GM18909 (cell line): Measurements from ENCODE around the gene OR51E2.
"Not testable (repeated sequence)": the region's sequence is repeated elsewhere in the genome, so short reads cannot be mapped to it uniquely, and the experiment has no call there.

Experiments used
- ATAC-seq: cut with Tn5 transposase; IDR thresholded peaks from one replicate; pipeline ENCODE4 v1.9.1; 2021; ENCODE audit warnings: mild to moderate bottlenecking; ENCODE audit not compliant: unreplicated experiment, poor library complexity

OR51E2 gene

GRCh38 chr11:4697585-4697984 lies at the start of gene OR51E2:
OR51E2 (minus strand) TSS chr11:4697853; CDS start chr11:4682711, 15,142 bp downstream.
- no peak for ATAC-seq

- no peak for ATAC-seq
These were observed 43.1 kb upstream of the OR51E2 start for GRCh38 chr11:4740735-4741134.

- no peak for ATAC-seq
These were observed 29.5 kb upstream of the OR51E2 start for GRCh38 chr11:4727171-4727570.

GRCh38 chr11:4722616-4723534 lies 25.2 kb upstream of the OR51E2 start:
- ATAC-seq = not testable (repeated sequence)

- ATAC-seq = no peak
These were observed 16.6 kb upstream of the OR51E2 start for GRCh38 chr11:4714300-4714699.

- no peak for ATAC-seq
These were observed 15.6 kb upstream of the OR51E2 start for GRCh38 chr11:4713241-4713640.

- no peak for ATAC-seq
These were observed 7.2 kb upstream of the OR51E2 start for GRCh38 chr11:4704790-4705334.

GRCh38 chr11:4704054-4704789 lies 6.6 kb upstream of the OR51E2 start, which contains the start of gene MMP26:
MMP26 (plus strand) TSS chr11:4704784.
- peak; percentile 43 for ATAC-seq

- no peak for ATAC-seq
These were observed 2.8 kb upstream of the OR51E2 start for GRCh38 chr11:4700436-4700820.

- ATAC-seq = peak; percentile 96
These were observed 2.2 kb upstream of the OR51E2 start for GRCh38 chr11:4699697-4700435.

GRCh38 chr11:4695442-4695841 lies 2.2 kb downstream of the OR51E2 start:
- ATAC-seq = no peak

- no peak for ATAC-seq
These were observed 12.9 kb downstream of the OR51E2 start for GRCh38 chr11:4684631-4685285.

- ATAC-seq = no peak
These were observed 14.8 kb downstream of the OR51E2 start for GRCh38 chr11:4682623-4683419.

- ATAC-seq = no peak
These were observed 17.3 kb downstream of the OR51E2 start for GRCh38 chr11:4680341-4680740.

GRCh38 chr11:4677948-4678347 lies 19.7 kb downstream of the OR51E2 start:
- ATAC-seq = no peak

GRCh38 chr11:4673781-4674180 lies 23.9 kb downstream of the OR51E2 start:
- no peak for ATAC-seq

GRCh38 chr11:4672470-4672869 lies 25.2 kb downstream of the OR51E2 start:
- no peak for ATAC-seq

- no peak for ATAC-seq
These were observed 25.9 kb downstream of the OR51E2 start for GRCh38 chr11:4671741-4672140.

- no peak for ATAC-seq
These were observed 32.2 kb downstream of the OR51E2 start for GRCh38 chr11:4665424-4665823.
